ENCODE measurements around the gene RAB31.

GRCh38 chr18:9694952-9695495 lies 13.1 kb upstream of the RAB31 start:
- no peak for TF ChIP-seq CTCF (IDR thresholded peaks at IDR 0.05)
- TF ChIP-seq POLR2A (IDR thresholded peaks at IDR 0.05) = no peak
